GM12874 (cell line): ENCODE measurements around the gene PPP1R37.

ENCODE experiments used
- CTCF ChIP-seq: IDR thresholded peaks from 2 replicates; pipeline ENCODE4 v1.5.1; 2011; ENCODE audit warnings: low read depth, mild to moderate bottlenecking, control low read depth, low read length, moderate library complexity; ENCODE audit not compliant: insufficient read depth

Gene PPP1R37

GRCh38 chr19:45160870-45161737 lies 68.1 kb downstream of the PPP1R37 start, which contains the start of gene NKPD1:
Gene NKPD1 (minus strand): TSS chr19:45160982. CDS start chr19:45160150, 832 bp downstream.
- TF ChIP-seq CTCF: no peak

- TF ChIP-seq CTCF: 0 out of 2 replicates have a peak, but pooled peaks have one; percentile 18
Measured at GRCh38 chr19:45161738-45162607, 69.0 kb downstream of the PPP1R37 start.

GRCh38 chr19:45162608-45163143 lies 69.7 kb downstream of the PPP1R37 start:
- TF ChIP-seq CTCF: no peak

GRCh38 chr19:45163156-45163555 lies 70.2 kb downstream of the PPP1R37 start:
- TF ChIP-seq CTCF: no peak

- TF ChIP-seq CTCF: no peak
Measured at GRCh38 chr19:45163751-45164460, 70.9 kb downstream of the PPP1R37 start.

GRCh38 chr19:45164577-45165335 lies 71.8 kb downstream of the PPP1R37 start:
- no peak for TF ChIP-seq CTCF
